AG08396 (cell line): ENCODE measurements around the gene CHPF.

Source experiments
- DNase-seq: peaks from one replicate; pipeline ENCODE4 v3.0.0; 2012; ENCODE audit warnings: low spot score, mixed read lengths

CHPF gene

DNA sequence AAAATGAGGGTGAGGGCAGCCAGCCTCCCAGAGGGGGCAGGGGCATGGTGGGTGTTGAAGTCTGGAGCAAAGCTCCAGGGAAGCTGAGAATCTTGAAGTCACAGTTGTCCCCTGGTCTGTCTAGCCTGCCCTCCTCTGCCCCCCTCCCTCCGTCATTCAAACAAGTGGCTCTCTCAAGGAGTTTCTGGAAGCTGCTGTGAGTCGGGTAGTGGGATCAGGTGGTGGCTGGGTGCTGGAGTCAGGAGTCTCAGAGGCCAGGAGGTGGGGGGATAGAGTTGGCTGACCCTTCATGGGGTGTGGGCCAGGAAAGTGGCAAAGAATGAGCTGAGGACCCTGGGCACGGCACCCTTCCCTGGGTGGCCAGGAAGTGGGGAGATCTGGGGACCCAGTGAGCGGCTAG, 29.8 kb downstream of the CHPF start:
- DNase-seq, result no peak

GRCh38 chr2:219512524-219513216, 30.9 kb downstream of the CHPF start:
- DNase-seq, result no peak

DNA sequence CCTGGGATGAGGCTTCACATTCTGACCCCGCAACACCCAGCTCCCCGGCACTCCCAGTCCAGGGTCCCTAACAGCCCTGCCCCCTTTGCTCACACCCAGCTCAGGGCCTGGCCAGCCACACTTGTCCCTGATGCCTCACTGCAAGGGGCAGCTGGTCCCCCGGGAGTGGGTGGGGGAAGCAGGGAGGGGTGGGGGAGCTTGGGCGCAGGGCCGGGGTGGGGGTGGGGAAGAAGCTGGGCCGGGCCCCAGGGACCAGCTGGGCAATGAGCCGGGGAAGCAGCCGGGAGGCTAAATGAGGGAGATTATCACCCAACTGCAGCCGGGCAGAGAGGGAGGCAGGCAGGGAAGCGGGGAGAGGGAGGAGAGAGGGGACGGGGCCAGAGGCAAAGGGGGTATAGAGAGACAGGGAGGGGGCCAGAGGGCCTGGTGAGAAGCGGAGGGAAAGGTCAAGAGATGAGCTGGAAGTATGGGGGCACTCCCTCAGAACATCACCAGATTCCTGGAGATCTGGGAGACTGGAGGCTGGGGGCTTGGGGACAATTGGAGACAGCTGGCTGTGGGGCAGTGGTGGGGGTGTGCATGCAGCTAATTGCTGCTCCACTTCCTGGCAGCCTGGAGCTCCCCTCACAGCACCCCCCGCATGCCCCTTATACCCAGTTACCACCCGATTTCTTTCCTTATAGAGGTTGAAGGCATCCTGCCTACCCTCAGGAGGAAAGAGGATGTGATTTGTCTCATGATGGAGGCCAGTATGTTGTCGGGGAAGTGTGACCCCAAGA, 31.9 kb downstream of the CHPF start:
- no peak for DNase-seq

DNA sequence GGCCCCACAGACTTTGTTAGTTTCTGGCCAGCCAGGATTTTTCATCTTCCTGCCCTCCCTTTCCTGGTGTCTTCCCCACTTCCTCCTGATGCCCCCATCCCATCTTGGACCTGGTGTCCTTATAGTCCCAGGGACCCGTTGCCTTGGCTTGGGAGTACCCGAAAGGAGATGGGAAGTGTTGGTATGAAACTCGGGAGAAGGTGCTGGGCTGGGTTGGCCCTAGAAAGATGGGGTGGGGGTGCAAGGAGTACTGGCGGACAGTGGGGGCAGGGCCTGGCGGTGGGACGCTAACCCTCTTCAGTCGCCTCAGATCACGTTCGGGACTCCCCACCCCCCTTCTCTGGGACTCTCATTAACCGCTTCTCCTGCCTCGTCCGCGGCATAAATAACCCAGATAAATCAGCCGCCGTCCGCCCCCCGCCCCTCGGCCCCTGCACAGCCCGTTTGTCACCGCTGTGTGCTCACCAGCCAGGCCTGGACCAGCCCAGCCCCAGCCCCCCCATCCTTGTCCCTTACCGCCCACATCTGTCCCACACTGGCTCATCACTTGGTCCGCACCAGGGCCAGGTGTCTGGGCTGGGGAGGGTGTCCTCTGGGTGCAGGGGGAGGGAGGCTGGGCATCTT, 33.0 kb downstream of the CHPF start:
- DNase-seq, result no peak

DNA sequence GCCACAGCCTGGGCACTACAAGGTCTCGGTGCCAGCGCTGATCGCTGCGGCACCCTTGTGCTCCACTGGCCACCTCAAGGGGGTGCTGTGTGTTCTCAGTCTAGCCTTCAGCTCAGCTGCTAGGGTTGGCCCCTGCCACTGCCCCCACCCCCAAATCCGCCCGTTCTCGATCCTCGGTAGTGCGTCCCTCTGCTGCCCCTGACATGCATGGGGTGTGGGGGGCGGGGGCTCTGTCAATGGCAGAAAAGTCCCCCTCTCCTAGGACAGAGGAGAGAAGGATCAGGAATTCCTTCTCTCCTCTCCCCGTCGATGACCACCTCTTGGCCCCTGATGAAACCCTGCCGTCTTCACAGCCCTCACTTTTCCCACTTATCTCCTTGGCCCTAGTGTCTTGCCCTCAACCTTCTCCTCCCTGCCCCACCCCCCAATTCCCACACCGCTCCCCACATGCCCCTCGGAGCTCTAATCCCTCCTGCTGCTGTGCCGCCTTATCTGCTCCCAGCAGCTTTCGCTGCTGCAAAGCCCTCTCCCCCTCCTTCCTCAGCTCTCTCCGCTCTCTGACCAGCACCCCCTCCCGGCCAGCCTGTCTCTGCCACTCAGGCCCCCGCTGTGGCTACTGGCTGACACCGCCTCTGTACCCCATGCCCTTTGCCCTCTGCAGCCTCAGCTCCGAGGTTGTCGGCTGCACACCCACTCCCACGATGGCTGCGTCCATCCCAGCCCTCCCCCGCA, 33.7 kb downstream of the CHPF start:
- DNase-seq, result peak; percentile 75

DNA sequence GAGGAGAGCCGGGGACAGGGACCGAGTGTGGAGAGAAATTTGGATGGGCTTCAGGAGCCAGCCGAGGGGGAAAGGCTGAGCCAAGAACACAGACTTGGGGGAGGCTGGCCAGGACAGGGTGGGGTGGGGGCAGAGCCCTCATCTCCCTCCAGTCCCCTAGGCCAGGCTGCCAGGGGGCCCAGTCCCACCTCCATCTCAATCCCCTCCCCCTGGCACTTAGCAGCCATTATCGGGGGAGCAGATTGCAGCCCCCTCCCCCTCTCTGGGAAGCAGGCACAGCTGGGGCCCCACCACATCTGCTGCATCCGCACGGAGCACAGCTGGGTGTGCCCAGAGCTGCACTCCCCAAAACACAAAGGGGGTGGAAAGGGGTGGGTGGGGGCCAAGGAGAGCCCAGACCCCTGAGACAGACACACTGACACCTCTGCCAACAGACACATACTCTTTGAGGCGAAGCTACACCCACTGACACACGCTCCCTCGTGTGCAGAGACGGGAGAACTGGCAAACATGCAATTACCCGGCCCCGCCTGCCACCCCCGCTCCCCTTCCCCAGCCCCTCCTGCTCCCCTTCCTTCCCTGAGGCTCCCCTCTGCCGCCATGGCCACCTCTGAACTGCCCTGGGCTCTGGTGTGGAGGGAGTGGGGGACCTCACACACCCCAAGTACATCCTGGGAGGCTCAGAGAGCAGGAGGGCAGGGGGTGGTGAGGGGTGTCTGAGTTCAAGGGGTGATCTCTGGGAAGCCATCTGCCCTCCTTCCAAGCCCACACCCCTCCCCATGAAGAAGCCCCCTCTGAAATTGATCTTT, 34.4 kb downstream of the CHPF start:
- DNase-seq, result no peak

DNA sequence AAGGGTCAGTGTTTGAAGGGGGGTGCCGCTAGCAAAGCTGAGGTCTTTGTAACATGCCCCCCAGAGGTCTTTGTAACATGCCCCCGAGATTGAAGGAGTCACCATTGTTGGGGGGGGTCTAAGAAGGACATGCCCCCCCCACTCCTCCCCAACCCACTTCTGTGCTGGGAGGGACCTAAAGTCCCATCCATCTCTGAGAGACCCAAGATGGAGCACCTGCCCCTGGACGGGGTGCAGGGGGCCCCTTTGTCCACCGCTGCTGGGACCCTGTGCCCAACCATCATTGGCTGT, 35.2 kb downstream of the CHPF start:
- DNase-seq, result no peak

- no peak for DNase-seq
Observed at GRCh38 chr2:219507581-219508443, 35.8 kb downstream of the CHPF start.

- DNase-seq, result no peak
Observed at GRCh38 chr2:219506802-219507526, 36.6 kb downstream of the CHPF start.

DNA sequence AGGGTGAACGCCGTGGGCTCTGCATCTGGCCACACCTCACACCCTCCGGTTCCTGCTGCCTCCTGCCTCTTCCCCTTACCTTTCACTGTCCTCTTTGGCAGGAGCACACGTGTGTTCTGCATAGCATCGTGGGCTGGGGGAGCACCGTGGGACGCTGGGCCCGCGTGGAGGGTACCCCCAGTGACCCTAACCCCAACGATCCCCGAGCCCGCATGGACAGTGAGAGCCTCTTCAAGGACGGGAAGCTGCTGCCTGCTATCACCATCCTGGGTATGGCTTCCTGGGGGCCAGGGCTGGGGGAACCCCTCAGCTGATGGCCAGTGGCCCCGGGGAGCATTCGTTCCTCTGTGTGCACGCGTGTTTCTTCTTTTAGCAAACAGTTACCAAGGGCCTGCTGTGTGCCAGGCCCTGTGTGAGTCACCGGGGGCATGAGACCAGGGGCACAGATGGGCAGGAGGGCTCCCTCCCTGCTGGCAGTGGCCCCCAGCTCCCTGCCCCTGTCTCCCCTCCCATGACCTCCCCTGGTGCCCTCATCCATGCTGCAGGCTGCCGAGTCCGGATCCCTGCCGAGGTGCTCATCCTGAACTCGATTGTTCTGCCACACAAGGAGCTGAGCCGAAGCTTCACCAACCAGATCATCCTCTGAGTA, 37.3 kb downstream of the CHPF start:
- no peak for DNase-seq

DNA sequence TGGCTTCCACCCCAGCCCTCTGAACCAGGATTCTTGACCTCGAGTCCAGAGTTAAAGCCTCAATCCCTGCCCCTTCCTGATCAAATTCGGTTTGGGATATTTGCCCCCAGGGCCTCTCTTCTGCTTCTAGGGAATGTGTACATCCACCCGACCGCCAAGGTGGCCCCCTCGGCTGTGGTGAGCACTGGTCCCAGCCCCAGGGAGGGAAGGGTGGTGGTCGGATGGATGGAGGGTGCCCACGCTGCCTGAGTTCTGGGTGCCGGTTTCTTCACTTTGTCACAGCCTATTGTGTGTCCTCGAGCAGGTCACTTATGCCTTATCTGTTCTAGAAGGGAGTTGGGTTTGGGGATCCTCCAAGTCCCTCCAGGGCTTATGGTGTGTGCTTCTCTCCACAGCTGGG, 38.0 kb downstream of the CHPF start:
- no peak for DNase-seq

- no peak for DNase-seq
Observed at GRCh38 chr2:219502618-219503017, 41.0 kb downstream of the CHPF start.

DNA sequence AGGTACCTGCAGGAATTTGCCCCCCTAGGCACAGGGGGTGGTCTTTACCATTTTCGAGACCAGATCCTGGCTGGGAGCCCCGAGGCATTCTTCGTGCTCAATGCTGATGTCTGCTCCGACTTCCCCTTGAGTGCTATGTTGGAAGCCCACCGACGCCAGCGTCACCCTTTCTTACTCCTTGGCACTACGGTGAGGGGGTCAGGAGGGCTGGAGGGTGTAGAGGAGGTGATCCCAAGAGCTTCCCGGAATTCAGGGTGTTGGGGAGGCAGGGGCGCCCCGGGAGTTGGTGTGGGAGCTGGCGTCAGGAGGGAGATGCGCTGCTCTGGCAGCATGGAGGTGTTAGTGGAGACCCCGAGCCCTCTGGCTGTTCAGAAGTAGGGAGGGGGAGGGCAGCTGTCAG, 41.8 kb downstream of the CHPF start:
- DNase-seq, result no peak

- DNase-seq, result no peak
Observed at GRCh38 chr2:219500135-219500534, 43.5 kb downstream of the CHPF start.

- no peak for DNase-seq
Observed at GRCh38 chr2:219499555-219499954, 44.1 kb downstream of the CHPF start.

GRCh38 chr2:219499058-219499307, 44.6 kb downstream of the CHPF start:
- no peak for DNase-seq

DNA sequence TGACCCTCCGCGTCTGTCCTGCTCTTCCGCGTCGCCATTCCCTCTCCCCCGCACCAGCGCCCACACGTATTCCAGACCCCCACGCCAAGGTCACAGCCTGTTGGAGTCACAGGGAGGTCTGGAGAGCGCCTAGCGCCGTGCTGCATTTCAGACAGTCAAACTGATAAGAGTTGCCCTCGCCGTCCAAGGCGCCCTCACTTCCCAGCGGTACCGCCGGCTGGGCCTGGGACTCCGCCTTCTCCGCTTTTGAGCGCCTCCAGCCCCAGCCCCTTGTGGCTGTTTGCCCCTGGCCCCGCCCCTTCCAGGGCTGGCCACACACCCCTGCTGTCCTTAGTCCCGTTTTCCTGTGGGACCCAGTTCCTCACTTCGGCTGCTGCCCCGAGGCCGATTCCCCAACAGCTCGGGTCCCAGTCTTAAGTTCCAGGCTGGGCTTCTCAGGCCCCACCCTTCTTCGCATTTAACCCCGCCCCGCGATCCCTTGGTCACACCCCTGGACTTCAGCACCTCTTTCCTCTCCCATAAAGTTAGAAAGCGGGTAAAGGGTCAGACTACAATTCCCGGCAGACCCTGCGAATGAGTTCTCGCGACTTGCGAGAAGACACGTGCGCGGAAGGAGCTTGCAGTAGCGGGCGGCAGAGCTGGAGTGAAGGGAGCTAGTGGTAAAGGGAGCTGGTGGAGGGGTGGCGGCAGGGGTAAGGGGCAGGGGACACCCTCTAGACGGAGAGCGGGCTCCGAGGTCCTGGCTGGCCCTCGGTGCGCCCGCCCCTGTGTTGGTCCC, 45.1 kb downstream of the CHPF start, which contains the start of gene GMPPA:
Gene GMPPA, plus strand, starts transcription at position 612 of the 778 bp plus-strand sequence. CDS start 1,085 bp downstream, outside the sequence.
- DNase-seq, result peak; percentile 97

GRCh38 chr2:219497495-219498279, 45.9 kb downstream of the CHPF start:
- DNase-seq, result peak; percentile 95
